UCSD-AML1 (cell line): ENCODE results near the gene HIPK4.
"Not testable (repeated sequence)": the region's sequence is repeated elsewhere in the genome, so short reads cannot be mapped to it uniquely, and the experiment has no call there.

Experiments
- DNase-seq: peaks from one replicate; lab custom pipeline; 2025; ENCODE audit not compliant: unreplicated experiment; lab: John Stamatoyannopoulos, UW

Gene HIPK4, protein sequence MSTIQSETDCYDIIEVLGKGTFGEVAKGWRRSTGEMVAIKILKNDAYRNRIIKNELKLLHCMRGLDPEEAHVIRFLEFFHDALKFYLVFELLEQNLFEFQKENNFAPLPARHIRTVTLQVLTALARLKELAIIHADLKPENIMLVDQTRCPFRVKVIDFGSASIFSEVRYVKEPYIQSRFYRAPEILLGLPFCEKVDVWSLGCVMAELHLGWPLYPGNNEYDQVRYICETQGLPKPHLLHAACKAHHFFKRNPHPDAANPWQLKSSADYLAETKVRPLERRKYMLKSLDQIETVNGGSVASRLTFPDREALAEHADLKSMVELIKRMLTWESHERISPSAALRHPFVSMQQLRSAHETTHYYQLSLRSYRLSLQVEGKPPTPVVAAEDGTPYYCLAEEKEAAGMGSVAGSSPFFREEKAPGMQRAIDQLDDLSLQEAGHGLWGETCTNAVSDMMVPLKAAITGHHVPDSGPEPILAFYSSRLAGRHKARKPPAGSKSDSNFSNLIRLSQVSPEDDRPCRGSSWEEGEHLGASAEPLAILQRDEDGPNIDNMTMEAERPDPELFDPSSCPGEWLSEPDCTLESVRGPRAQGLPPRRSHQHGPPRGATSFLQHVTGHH

DNA sequence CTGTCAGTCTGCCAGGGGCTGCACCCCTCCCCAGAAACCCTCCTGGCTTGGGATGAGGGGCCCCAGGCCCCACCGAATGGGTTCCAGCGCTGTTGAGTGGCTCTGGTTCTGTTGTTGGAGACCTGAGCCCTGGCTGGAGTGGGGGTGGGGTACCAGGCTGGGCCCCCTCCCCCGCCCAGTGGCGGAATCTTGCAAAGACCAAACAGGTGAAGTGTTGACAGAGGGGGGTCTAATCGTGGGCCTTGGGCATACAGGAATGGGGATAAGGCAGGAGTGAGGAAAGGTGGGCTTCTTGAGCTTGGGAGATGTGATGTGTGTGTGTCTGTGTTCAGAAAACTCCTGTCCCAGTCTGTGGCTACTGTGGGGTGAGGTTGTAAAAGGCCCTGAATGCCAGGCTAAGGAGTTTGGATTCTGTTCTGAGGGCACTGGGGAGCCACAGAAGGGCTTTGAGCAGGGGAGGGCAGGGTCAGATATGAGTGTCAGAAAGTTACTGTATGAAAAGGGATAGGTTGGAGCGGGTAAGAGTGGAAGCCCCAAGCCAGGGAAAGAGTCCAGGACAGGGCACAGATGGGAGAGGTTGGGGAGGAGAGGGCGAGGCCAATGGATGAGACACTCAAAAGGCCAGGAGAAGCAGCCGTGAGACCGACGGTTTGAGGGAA is at the start of gene HIPK4:
TSS of gene HIPK4 (minus strand) at position 98 of the 659 bp plus-strand sequence. CDS start 279 bp downstream, outside the sequence.
- DNase-seq, result no peak

DNA sequence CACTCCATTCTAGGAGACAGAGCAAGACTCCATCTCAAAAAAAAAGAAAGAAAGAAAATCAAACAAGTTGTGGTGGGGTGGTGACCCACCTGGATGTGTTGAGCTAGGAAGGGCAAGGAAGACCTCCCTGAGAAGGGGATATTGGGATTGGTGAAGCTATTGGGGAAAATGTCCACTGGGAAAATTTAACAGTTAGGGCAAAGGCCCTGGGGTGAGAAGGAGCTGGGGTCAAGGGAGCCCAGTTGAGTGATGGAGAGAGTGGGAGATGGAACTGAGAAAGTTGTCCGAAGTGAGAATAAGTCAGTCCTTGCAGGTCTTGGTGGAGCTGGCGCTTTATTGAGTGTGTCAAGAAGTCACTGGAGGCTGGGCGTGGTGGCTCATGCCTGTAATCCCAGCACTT is 48.3 kb upstream of the HIPK4 start:
- no peak for DNase-seq

DNA sequence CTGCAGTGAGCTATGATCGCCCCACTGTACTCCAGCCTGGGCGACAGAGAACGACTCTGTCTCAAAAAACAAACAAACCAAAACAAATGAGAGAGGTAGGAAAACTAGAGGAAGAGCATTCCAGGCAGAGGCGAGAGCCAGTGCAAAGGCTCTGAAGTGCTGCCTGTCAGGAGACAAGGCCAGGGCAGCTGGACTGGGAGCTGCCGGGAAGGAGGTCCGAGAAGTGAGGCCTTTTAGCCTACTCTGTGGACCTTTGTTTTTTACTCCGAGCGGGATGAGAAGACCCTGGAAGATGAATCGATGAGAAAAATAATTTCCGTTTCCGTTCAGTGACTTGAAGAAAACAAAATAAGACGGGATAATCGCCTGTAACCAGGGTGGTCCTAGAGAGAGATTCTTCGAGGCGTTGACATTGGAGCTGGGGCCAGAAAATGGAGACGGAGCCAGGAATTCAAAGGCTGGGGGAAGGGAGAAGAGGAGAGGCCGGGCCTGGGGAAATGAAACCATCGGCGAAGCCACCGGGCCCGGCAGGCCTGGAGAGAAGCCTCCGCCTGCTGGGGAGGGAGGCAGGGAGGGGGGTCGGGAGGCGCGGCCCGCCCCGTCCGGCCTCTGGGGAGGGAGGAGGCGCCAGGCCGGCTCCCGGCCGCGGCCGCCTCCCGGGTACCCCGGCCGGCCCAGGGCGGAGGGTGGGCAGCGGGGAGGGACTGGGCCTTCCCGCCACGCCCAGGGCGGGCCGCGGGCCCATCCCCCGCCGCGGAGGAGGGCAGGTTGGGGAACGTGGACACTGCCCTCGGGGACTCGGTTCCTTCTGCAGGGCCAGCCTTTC is 43.6 kb upstream of the HIPK4 start:
- DNase-seq, result peak; percentile 87

DNA sequence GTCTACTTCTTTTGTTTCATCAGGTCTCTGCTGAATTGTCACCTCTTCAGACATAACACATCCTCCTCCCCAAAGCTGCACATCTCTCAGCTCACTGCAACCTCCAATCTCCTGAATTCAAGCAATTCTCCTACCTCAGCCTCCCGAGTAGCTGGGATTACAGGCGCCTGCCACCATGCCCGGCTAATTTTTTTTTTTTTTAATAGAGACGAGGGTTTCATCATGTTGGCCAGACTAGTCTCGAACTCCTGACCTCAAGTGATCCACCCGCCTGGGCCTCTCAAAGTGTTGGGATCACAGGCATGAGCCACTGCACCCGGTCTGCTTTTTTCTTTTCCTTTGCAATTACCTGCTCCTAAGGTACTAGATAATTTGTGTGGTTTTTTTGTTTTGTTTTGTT is 42.8 kb upstream of the HIPK4 start:
- DNase-seq, result not testable (repeated sequence)

DNA sequence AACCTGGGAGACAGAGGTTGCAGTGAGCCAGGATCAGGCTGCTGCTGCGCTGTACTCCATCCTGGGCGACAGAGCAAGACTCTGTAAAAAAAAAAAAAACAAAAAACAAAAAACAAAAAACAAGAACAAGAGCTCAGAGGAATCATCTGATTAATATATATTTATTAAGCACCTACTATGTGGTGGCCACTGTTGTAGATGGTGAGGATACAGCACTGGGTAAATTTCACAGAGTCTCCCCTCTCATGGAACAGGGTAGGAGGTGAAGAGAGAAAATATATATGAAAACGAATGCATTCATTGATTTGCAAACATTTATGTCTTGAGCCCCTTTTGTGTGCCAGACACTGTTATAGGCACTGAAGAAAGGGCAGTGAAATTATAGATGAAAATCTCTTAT is 41.7 kb upstream of the HIPK4 start:
- no peak for DNase-seq

DNA sequence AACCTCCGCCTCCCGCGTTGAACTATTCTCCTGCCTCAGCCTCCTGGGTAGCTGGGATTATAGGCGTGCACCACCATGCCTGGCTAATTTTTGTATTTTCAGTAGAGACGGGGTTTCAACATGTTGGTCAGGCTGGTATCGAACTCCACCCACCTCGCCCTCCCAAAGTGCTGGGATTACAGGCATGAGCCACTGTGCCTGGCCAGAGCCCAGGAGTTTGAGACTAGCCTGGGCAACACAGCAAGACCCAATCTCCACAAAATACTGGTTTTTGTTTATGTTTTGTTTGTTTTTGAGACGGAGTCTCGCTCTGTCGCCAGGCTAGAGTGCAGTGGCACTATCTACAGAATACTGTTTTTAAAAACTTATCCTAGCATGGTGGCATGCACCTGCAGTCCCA is 40.3 kb upstream of the HIPK4 start:
- DNase-seq, result not testable (repeated sequence)

DNA sequence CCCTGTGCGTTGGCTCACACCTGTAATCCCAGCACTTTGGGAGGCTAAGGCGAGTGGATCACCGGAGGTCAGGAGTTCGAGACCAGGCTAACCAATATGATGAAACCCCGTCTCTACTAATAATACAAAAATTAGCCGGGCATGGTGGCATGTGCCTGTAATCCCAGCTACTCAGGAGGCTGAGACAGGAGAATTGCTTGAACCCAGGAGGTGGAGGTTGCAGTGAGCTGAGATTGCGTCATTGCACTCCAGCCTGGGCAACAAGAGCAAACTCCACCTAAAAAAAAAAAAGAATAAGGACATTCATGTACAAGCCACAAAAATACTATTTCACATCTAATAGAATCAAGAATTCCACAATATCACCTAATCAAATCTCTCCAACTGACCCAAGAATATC is 38.2 kb upstream of the HIPK4 start:
- not testable (repeated sequence) for DNase-seq

DNA sequence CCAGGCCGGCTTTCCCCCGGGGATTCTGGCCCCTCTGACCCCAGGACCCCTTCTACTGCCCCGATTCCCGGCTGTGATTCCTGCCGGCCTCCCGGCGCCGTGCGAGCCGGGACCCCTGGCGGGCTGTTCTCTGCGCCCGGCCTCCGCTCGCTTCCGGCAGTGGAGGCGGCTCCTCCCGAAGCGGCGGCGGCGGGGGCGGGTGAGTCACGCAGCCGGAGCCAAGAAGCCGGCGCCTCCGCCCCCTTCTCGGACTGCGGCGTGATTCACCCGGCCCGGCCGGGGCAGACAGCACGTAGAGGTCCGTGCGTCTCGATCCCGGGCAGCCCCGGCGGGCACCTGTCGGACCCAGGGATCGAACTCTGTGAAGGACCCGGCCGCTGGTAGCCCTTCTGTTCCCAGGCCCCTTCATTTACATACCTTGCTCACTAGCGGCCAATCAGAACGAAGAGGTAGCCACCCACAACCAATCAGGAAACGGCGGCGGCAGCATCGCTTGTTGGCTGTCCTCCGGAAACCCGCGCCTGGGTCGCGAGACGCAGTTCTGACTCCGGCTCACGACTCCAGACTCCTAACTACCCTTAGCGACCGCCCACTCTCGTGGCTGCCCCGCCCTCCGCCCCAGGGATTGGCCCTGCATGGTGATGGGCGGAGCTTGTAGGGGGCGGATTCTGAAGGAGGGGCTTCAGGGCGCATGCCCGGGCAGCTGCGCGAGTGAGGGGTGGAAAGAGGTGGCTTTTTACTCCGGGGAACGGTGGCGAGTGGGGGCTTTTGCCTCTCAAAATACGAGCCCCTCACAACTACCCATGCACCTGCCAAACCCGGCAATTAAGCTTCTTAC is 35.7 kb upstream of the HIPK4 start, which contains the start of gene SERTAD1:
TSS of gene SERTAD1 (minus strand) at position 543 of the 838 bp plus-strand sequence. CDS start 2,446 bp downstream, outside the sequence.
- DNase-seq, result peak; percentile 99

DNA sequence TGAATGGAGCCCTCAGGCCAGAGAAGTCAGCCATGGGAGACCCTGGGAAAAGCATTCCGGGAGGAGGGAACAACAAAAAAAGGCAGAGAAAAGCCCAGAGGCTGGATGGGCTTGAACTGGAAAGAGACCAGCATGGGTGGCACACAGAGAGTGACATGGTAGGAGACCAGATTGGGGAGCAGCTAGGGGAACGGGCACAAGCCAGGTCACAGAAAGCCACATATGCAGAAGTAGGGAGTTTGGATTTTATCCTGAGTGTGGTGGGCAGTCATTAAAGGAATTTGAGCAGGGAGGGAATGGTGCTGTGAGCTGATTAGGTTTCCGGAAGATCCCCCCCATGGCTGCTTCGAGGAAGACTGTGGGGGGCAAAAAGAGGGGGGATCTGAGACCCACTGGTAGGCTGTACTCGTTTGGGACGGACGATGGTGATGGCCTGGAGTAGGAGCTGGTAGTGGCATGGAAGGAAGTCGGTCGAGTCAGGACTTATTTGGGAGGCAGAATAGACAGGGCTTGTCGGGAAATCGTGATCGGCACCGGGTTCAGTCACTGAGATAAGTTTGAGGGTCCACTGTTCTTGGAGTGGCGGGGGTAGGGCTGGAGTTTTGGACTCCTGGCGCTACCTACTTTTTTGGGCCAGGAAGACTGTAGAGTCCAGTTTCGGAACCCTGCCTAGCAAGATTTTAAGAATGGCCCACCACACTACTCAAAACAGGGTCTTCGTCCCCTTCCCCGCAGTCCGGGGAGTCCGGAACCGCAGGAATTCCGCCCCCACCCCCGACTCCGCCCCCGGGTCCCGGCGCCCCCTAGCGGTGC is 34.9 kb upstream of the HIPK4 start:
- DNase-seq, result peak; percentile 57

DNA sequence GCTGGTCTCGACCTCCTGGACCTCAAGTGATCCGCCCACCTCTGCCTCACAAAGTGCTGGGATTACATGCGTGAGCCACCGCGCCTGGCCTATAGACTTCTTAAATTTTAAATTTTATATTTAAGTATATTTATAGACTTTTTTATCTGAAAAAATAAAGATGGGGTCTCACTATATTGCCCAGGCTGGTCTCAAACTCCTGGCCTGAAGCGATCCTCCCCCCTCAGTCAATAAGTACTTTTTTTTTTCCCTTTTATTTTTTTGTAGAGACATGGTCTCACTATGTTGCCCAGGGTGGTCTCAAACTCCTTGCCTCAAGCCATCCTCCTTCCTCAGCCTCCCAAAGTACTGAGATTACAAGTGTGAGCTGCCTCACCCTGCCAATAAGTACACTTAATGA is 34.0 kb upstream of the HIPK4 start:
- no peak for DNase-seq

DNA sequence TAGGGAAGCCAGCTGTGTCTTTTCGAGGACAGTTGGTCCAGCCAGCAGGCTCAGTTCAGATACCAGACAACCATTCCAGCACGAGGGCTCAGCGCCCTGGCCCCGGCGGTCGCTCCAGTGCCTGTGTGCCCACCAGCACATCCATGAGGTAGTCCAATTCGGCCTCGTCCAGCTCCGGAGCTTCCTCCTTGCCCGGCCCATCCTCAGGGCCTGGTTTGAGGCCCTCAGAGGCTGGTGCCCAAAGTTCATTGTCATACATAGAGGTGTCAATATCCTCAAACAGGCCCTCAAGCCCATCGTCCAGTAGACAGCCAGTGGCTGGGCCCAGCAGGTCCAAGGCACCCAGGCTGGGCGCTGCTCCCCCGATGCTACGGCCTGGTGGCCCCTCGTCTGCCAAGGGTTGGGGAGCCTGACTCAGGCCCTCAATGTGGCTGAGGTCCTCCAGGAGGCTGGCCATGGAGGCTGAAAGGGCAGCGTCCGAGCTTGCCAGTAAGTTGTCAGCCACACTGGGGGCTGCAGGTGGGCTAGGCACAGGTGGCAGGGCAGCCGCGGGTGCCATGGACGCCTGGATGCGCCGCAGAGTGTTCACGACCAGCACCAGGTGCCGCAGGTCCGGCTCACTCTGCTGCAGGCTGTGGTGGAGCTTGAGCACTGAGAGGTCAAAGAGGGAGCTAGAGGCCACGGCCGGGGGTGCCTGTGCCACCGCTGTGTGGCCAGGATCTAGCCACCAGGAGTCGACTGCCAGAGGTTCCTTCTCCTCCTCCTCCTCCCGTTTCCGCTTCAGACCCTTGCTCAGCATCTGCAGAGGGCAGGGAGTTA is 33.0 kb upstream of the HIPK4 start:
- no peak for DNase-seq

DNA sequence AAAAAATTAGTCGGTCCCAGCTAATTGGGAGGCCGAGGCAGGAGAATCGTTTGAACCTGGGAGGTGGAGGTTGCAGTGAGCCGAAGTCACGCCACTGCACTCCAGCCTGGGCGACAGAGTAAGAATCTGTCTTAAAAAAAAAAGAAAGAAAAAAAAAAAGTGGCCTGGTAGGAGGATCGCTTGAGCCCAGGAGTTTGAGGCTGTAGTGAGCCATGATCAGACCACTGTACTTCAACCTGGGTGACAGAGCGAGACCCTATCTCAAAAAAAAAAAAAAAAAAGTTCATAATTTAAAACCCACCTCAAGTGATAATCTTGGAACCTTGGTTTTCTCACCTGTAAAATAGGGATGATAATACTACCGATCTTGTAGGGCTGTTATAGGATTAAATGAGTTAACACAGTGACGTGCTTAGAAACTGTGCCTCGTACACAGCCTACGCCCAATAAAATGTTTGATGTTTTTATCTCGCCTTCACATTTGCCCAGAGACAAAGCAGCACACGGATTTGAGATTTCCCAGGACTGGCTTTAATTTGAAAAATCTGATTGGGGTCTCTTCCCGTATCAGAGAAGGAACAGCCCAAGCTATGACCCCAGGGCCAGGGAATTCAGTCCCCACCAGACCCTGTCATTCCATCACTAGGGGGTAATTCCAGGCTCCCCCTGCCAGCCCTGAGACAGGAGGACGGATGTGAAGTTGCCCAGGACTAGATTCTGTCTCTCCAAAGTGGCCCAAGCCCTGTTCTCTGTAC is 32.2 kb upstream of the HIPK4 start:
- DNase-seq, result no peak

DNA sequence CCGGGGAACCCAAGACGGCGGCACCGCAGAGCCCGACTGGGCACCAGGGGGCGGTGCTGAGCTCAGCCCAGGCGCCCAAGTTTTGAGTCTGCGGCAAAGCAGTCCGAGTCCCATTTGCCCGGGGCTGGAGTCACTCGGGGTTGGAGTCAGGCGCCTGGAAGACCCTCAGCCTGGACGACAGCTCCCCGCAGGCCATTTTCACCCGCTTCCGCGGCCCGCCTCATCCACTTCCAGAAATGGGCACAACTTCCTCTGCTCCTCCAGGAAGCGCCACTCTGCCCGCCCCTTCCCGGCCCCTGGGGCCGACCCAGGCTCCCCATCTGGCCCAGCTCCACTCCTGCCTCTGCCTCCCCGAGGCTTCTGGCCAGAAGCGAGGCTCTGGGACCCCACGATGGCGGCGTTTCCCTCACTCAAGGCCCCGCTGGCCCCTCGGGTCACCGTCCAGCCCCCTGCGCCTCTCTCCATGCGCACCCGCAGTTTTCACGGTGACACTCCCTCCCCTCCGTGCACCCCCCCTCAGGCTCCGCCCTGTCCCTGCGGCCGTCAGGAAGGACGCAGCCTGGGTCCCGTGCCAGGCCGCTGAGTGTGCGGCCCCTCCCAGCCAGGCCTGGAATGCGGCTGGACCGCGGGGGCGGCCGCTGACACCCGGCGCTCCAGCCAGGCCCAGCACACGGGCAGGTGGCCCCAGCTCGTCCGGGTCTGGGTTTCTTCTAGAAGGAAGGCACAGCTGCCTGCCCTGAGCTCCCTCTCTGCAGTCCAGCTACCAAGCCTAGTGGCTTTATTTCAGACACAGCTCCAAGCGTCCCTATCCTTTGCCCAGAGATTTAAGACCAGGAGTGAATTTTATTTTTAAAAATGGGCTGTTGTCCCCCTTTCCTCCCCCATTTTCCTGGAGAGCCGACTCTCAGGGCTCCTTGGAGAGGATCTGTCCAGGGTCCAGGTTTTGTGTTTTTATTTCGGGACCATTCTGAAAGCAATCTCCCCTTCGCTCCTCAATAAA is 31.1 kb upstream of the HIPK4 start:
- peak; percentile 93 for DNase-seq

DNA sequence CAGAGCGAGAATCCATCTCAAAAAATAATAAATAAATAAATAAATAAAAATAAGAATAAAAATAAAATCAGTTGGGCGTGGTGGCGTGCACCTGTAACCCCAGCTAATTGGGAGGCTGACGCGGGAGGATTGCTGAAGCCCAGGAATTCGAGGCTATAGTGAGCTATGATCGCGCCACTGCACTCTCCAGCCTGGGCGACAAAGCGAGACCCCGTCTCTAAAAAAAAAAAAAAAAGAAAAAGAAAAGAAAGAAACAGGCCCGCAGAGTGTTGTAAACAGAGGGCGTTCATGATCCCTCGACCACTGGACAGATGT is 30.4 kb upstream of the HIPK4 start:
- no peak for DNase-seq

DNA sequence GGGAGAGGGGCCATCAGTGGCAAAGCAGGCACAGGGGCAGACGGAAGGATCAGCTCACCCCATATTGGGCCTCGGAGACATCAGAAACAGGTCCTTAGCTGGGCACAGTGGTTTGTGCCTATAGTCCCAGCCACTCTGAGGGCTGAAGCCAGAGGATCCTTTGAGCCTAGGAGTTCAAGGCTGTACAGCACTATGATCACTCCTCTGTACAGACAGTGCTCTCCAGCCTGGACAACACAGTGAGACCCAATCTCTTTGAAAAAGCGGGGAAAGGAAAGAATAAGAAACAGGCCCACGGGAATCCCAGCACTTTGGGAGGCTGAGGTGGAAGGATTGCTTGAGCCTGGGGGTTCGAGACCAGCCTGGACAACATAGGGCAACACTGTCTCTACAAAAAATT is 29.8 kb upstream of the HIPK4 start:
- no peak for DNase-seq

DNA sequence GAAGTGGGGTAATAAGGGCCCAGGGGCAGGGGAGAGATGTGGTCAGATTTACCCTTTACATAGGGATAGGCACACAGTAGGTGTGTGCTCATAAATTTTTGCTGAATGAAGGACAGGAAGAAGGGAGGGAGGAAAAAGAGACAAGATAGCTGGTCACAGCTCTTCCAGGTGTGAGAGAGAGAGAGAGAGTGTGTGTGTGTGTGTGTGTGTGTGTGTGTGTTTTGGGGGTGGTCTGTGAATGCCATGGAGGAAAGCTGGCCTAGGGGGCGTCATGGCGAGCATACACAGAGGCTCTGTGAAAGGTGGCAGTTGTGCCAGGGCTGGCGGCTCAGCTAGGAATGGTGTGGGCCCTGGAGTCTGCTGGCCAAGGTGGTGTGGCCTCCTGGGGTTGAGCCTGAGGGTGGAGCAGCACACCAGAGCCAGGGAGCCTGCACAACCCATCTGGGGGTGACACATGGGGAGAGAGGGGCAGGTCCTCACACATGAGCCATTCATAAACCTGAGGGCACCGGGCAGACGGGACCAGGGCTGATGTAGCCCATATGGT is 29.2 kb upstream of the HIPK4 start:
- no peak for DNase-seq
